ENCODE measurements around the gene GAB1. TPM values are rescaled to one million over a fixed set of nuclear protein-coding genes. Genes with fewer than 3 reads are reported as not detected.

GAB1 gene
- total and polyA plus RNA-seq, 2 of the 8 experiments (the other 6 are each of a cell fraction or from before 2014, with no cell fraction given): 6.8 to 21.3 TPM

DNA sequence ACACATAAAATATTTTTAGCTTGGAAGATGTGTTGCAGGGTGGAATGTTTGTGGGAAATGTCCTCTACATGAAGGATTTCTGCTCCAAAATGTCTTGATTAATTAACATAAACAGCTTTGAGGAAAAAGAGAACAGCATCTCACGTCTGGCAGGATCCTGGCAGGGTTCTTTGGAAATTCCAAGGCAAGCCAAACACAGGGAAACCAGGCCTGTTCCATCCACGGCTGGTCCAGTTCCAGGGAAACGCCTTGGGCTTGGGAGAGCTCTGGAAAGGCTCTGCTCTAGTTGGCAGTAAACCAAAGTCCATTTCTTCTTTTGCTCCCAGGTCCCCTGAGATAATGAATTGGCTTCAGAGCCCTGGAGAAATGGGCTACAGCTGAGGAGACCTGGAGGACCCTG is 42.4 kb upstream of the GAB1 start:
- Histone ChIP-seq H2BK12ac (ENCODE audit: low read depth, low read length) (no peak overlapping the region), H3K27ac (ENCODE audit: low read depth, low read length) (no peak overlapping the region), H3K23me2 (ENCODE audit: low read depth, low read length) (no peaks in the 10 kb centered on the region), H3K4ac (replicated peaks; ENCODE audit: insufficient read length, low read depth, low read length) (no peak overlapping the region), H4K5ac (ENCODE audit: insufficient read length, low read depth, low read length) (no peak overlapping the region), H2BK5ac (ENCODE audit: low read depth, low read length) (no peak overlapping the region), H4K8ac (ENCODE audit: extremely low read depth, insufficient read depth, low read length) (no peak overlapping the region), H3K23ac (ENCODE audit: insufficient read length) (no peak overlapping the region), H4K91ac (replicated peaks; ENCODE audit: insufficient read length, low read length) (no peak overlapping the region), H3K9ac (replicated peaks in 1 of 4; ENCODE audit: extremely low read depth in 1 of 4, low read depth in 3 of 4, low read length in 3 of 4) (no peak overlapping the region), H3K14ac (ENCODE audit: insufficient read length) (no peak overlapping the region), H3K79me1 (ENCODE audit: low read depth, low read length) (no peaks in the 10 kb centered on the region), H2AK5ac (ENCODE audit: low read depth, low read length) (no peak overlapping the region), H2BK120ac (replicated peaks; ENCODE audit: low read depth, low read length) (no peak overlapping the region), H3K4me2 (ENCODE audit: insufficient read depth in 1 of 2, low read depth in 2 of 2, low read length in 2 of 2) (no peak overlapping the region), H4K20me1 (replicated peaks in 1 of 2; ENCODE audit: control insufficient read depth in 1 of 2, insufficient read depth in 2 of 2, low read length in 2 of 2) (no peaks in the 10 kb centered on the region), H3K9me3 (ENCODE audit: insufficient read depth in 2 of 2, low read depth in 1 of 2, low read length in 1 of 2) (no peaks in the 10 kb centered on the region), H2BK20ac (ENCODE audit: low read length) (no peak overlapping the region), H2BK15ac (ENCODE audit: low read length) (no peak overlapping the region), H3K56ac (replicated peaks; ENCODE audit: insufficient read length, low read depth, low read length) (no peak overlapping the region), H3K27me3 (replicated peaks in 1 of 4; ENCODE audit: control insufficient read depth in 3 of 4, extremely low read depth in 1 of 4, insufficient read depth in 3 of 4, low read length in 3 of 4) (no peaks in the 10 kb centered on the region), H3K36me3 (ENCODE audit: control insufficient read depth in 2 of 4, insufficient read depth in 4 of 4, low read length in 3 of 4) (no peaks in the 10 kb centered on the region), H3K4me3 (ENCODE audit: extremely low read depth in 1 of 4, insufficient read depth in 2 of 4, low read depth in 3 of 4, low read length in 4 of 4) (no peak overlapping the region), H3K79me2 (ENCODE audit: control insufficient read depth in 1 of 2, insufficient read depth in 2 of 2, low read length in 2 of 2) (no peaks in the 10 kb centered on the region), H2AFZ (ENCODE audit: low read length) (no peak overlapping the region), H3K18ac (ENCODE audit: extremely low read depth, low read length) (no peak overlapping the region), H3K4me1 (replicated peaks in 1 of 4; ENCODE audit: control insufficient read depth in 3 of 4, insufficient read depth in 4 of 4, low read length in 3 of 4) (no peaks in the 10 kb centered on the region)
- ChIA-PET CTCF (ENCODE audit: partially characterized antibody) (interaction anchor here (1.1 to 1.5 kb wide), 2 partner anchors 16 to 237 kb away, joined by 3 read pairs; no protein-coding TSS in a partner anchor), POLR2A (ENCODE audit: partially characterized antibody) (no interaction called here)
- 98% methylated on average over 3 of the region's 3 CpGs; no CpG with 5 or more reads in 1 of the 2 experiments for WGBS, 2 experiments (ENCODE audit: extremely low coverage in 1 of 2, insufficient coverage in 1 of 2, insufficient read length in 1 of 2, insufficient replicate concordance in 2 of 2, low coverage in 1 of 2, low lambda C conversion rate in 2 of 2, missing lambda C conversion rate in 1 of 2)
- no peak for DNase-seq (ENCODE audit: low read depth in 1 of 2, low spot score in 2 of 2)
- TF ChIP-seq KDM1A (IDR thresholded peaks at IDR 0.05; ENCODE audit: borderline replicate concordance, low read length) (no peak), EZH2 (IDR thresholded peaks at IDR 0.05; ENCODE audit: low read depth, low read length, severe bottlenecking) (no peak), TEAD4 (IDR thresholded peaks at IDR 0.05; ENCODE audit: low read depth, low read length) (no peak), RBBP5 (IDR thresholded peaks at IDR 0.05; ENCODE audit: borderline replicate concordance, low read depth, low read length) (no peak), POLR2AphosphoS5 (IDR thresholded peaks at IDR 0.05; ENCODE audit: low read depth, low read length) (no peak), TBP (IDR thresholded peaks at IDR 0.05; ENCODE audit: low read depth, low read length) (no peak), RAD21 (IDR thresholded peaks at IDR 0.05 in 1 of 2, conservative IDR thresholded peaks at IDR 0.05 in 1 of 2; ENCODE audit: low read depth in 2 of 2, low read length in 2 of 2) (no peak), CBX5 (IDR thresholded peaks at IDR 0.05; ENCODE audit: low read depth, low read length) (no peak), ASH2L (IDR thresholded peaks at IDR 0.05; ENCODE audit: low read length) (no peak), POLR2A (IDR thresholded peaks at IDR 0.05; ENCODE audit: control extremely low read depth in 1 of 2, low read depth in 2 of 2, low read length in 2 of 2) (no peak)
- no peak for FAIRE-seq
